ENCODE data around the gene SPATA16.
"Not testable (repeated sequence)": the region's sequence is repeated elsewhere in the genome, so short reads cannot be mapped to it uniquely, and the experiment has no call there.

Gene SPATA16

DNA sequence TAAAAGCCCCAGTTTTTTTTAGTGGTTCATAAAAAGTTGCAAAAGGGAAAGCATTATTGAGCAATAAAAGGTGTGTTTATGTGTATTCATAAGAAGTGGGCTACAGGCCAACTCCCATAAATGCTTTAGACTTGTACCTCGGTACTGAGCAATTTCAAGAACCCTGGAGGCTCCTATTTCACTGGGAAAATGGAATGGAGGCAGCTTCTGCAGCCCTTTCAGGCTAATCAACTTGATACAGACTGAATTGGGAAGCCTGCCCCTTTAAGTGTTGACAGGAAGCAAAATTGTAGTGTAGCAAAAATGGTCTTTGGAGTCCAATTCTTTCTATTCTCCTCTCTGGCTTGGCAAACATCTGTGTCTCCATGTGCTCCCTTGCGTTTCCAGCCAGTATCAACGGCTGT, 271.7 kb downstream of the SPATA16 start:
- DNase-seq: peak; percentile 52

GRCh38 chr3:172868582-172869200, 272.3 kb downstream of the SPATA16 start:
- no peak for DNase-seq

- not testable (repeated sequence) for DNase-seq
Measured at GRCh38 chr3:172866726-172867350, 274.2 kb downstream of the SPATA16 start.

DNA sequence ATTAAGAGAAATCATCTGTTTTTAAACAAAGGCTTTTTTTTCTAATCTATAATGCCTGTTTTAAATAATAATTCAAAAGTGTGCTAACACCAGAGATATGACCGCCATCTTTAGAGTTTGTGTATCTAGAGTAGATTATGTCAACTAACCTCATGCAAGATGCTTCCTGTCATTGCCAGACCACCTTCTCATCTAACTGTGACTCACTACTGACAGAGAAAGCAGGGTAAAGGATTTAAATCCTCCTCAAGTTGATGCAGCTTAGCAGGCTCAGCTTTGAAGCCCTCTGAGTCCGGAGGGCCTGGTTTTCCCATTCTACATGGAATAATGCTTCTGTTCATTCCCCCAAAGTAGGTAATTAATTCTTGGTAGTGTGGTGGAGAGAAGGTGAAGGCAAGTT, 282.0 kb downstream of the SPATA16 start:
- peak; percentile 43 for DNase-seq

- DNase-seq: peak; percentile 54
Measured at GRCh38 chr3:172856795-172857742, 284.0 kb downstream of the SPATA16 start.

- no peak for DNase-seq
Measured at GRCh38 chr3:172855037-172855436, 286.0 kb downstream of the SPATA16 start.

DNA sequence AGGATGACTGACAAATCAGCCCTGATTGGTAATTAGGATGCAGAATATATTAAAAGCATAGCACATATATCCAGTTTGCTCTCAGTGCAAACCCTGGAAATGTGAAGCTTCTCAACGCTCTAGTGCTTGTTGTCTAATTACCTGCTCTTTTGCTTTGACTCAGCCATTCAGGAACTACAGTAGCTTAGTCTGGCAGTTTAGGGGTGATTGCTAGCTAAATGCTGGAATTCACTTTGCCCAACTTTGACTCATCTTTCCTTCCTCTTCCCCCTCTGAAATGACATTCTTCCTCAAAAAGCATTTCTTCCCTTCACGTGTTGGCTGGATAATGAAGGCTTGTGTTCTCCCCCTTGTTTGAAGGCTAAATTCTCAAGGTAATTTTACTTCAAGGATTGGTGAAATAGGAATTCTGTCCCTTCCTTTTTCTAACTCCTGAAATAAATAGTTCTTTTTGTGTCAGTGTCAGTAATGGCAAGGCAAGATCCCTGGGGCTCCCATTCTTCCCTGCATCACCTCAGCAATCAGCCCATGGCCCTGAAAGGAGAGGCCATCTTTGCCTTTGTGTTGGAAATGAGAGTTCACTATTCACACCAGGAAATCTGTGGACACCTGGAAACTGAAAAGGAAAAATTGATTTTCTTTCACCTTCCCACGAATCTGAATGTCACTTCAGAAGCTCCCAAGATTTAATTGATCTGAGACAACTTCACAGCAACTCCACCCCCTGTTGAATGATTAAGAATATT, 286.9 kb downstream of the SPATA16 start:
- no peak for DNase-seq

GRCh38 chr3:172853005-172853404, 288.0 kb downstream of the SPATA16 start:
- no peak for DNase-seq

GRCh38 chr3:172848910-172849309, 292.1 kb downstream of the SPATA16 start:
- DNase-seq: peak; percentile 95

DNA sequence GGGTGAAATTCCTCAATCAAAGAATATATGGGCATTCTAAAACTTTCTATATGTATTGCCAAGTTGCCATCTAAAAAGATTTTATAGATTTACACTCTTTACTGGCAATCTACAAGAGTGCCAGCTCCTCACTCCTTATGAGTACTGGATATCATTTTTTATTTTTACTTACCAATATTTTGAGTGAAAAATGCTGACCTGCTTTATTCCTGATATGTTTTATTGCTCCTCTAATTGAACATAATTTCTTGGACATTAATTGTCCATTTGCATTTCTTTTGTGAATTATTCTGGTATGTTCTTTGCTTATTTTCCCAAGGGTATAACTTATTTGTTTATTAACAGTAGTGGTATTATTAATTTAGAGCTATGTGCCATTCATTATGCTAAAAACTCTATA, 293.7 kb downstream of the SPATA16 start:
- DNase-seq: no peak

- peak; percentile 89 for DNase-seq
Measured at GRCh38 chr3:172846706-172847105, 294.3 kb downstream of the SPATA16 start.

- DNase-seq: peak; percentile 28
Measured at GRCh38 chr3:172846103-172846561, 294.9 kb downstream of the SPATA16 start.

DNA sequence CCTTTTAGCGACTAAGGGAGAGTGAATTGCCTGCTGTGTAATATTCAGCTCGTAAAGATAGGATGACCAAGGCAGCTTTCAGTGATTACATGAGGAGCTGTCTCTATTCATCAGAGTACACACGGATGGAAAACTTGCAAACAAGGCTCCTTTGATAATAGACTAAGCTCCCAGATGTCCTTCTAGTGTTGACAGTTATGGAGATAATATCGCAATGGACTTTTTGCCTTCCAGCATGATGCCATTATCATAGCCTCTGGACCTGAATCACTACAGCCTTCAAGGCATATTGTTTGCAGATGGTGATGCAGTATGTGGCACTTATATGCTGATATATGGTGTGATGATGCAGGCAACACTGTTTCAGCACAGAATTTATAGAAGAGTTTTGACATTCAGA, 296.6 kb downstream of the SPATA16 start:
- DNase-seq: peak; percentile 65

GRCh38 chr3:172840913-172841312, 300.1 kb downstream of the SPATA16 start:
- DNase-seq: no peak

DNA sequence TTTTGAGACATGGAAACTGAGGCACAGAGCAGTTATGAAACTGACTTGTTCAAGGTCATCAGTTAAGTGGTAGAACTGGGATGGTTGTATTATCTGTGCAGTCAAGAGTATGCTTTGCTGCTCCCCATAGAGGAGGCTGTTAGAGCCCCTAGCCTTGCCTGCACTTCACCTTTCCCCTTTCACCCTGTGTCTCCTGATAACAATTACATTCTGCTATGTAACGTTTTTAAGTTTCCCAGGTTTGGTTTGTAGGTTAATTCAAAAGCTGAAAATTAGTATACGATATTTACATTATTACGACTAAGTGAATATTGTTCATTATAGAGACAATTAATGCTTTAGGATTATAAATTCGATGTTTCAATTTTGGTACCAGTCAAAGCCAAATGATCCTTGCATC, 300.6 kb downstream of the SPATA16 start:
- no peak for DNase-seq

- DNase-seq: no peak
Measured at GRCh38 chr3:172839679-172840078, 301.4 kb downstream of the SPATA16 start.
